ENCODE data around the gene TADA1.

Gene TADA1

GRCh38 chr1:166808952-166809351, 67.1 kb downstream of the TADA1 start:
- no peak overlapping the region for H3K4me3 ChIP-seq (ENCODE audit: low read depth, low read length)
- DNase-seq (ENCODE audit: low read depth) = no peak

Measured in skeletal muscle cell (primary cell).